ENCODE measurements around the gene PDCD6IP. TPM values are rescaled to one million over a fixed set of nuclear protein-coding genes. Genes with fewer than 3 reads are reported as not detected.
"Not testable (repeated sequence)": the region's sequence is repeated elsewhere in the genome, so short reads cannot be mapped to it uniquely, and the experiment has no call there.

Gene PDCD6IP
- polyA plus RNA-seq, 1 donor from 2014 or later = 196 TPM

DNA sequence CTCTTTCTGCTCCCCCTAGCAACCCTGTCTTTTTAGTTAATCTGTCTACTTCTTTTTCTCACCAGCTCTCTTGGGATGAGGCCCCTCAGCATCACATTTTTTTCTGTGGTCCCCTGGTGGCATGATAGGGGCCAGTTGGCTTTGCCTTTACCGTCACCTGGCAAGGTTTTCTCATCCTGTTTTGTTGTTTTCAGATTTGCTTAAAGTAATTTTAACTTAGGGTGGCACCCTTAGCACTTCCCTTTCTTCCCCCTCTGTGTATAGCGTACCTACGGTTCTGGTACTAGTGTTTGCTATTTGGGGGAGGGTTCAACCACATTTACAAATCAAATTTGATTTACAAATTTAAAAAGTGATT, 35.6 kb downstream of the PDCD6IP start:
- TF ChIP-seq POLR2AphosphoS5 (IDR thresholded peaks at IDR 0.05) (no peak), TAF1 (IDR thresholded peaks at IDR 0.05; ENCODE audit: low read depth) (no peak), EP300 (conservative IDR thresholded peaks at IDR 0.05; ENCODE audit: poor library complexity, severe bottlenecking) (no peak)
- TF ChIP-seq, protein P1, sequence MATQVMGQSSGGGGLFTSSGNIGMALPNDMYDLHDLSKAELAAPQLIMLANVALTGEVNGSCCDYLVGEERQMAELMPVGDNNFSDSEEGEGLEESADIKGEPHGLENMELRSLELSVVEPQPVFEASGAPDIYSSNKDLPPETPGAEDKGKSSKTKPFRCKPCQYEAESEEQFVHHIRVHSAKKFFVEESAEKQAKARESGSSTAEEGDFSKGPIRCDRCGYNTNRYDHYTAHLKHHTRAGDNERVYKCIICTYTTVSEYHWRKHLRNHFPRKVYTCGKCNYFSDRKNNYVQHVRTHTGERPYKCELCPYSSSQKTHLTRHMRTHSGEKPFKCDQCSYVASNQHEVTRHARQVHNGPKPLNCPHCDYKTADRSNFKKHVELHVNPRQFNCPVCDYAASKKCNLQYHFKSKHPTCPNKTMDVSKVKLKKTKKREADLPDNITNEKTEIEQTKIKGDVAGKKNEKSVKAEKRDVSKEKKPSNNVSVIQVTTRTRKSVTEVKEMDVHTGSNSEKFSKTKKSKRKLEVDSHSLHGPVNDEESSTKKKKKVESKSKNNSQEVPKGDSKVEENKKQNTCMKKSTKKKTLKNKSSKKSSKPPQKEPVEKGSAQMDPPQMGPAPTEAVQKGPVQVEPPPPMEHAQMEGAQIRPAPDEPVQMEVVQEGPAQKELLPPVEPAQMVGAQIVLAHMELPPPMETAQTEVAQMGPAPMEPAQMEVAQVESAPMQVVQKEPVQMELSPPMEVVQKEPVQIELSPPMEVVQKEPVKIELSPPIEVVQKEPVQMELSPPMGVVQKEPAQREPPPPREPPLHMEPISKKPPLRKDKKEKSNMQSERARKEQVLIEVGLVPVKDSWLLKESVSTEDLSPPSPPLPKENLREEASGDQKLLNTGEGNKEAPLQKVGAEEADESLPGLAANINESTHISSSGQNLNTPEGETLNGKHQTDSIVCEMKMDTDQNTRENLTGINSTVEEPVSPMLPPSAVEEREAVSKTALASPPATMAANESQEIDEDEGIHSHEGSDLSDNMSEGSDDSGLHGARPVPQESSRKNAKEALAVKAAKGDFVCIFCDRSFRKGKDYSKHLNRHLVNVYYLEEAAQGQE (IDR thresholded peaks at IDR 0.05; ENCODE audit: borderline replicate concordance) = no peak
- TF ChIP-seq, protein P2, sequence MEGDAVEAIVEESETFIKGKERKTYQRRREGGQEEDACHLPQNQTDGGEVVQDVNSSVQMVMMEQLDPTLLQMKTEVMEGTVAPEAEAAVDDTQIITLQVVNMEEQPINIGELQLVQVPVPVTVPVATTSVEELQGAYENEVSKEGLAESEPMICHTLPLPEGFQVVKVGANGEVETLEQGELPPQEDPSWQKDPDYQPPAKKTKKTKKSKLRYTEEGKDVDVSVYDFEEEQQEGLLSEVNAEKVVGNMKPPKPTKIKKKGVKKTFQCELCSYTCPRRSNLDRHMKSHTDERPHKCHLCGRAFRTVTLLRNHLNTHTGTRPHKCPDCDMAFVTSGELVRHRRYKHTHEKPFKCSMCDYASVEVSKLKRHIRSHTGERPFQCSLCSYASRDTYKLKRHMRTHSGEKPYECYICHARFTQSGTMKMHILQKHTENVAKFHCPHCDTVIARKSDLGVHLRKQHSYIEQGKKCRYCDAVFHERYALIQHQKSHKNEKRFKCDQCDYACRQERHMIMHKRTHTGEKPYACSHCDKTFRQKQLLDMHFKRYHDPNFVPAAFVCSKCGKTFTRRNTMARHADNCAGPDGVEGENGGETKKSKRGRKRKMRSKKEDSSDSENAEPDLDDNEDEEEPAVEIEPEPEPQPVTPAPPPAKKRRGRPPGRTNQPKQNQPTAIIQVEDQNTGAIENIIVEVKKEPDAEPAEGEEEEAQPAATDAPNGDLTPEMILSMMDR (IDR thresholded peaks at IDR 0.05; ENCODE audit: poor library complexity, severe bottlenecking) = no peak
- Histone ChIP-seq H3K36me3 (ENCODE audit: insufficient read depth, low read length) (no peaks in the 10 kb centered on the region), H3K4me2 (ENCODE audit: low read length) (no peak overlapping the region)

DNA sequence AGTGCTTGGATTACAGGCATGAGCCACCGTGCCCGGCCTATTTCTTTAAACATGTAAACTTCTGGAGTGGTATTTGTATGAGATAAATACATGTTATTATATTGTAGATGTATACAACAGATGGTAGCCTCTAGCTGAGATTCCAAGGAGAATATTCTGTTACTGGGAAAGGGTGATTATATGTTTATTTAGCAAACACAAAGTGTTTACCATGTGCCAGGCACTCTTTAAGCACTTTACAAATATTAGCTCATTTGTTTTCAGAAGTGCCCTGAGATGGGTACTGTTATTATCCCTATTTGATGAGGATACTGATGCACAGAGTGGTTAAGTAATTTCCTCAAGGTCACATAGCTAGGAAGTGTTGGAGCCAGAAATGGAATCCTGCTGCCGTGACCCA, 38.8 kb downstream of the PDCD6IP start:
- not testable (repeated sequence) for H3K27me3 ChIP-seq (ENCODE audit: insufficient read depth, low read depth, low read length); H3K9me3 ChIP-seq (ENCODE audit: low read length); H3K9me2 ChIP-seq (ENCODE audit: insufficient read depth, low read length); H3K36me3 ChIP-seq (ENCODE audit: insufficient read depth, low read length); H3K9ac ChIP-seq (ENCODE audit: low read length); H4K20me1 ChIP-seq (ENCODE audit: insufficient read depth); H3K4me3 ChIP-seq (ENCODE audit: low read length); H3K27ac ChIP-seq (ENCODE audit: low read length); H2AFZ ChIP-seq (ENCODE audit: low read depth, low read length); H3K79me2 ChIP-seq (replicated peaks; ENCODE audit: insufficient read depth, low read length); H3K4me2 ChIP-seq (ENCODE audit: low read length); H3F3A ChIP-seq (ENCODE audit: insufficient read depth, low read length, poor library complexity, severe bottlenecking)

More for the DNA sequence above, 35.6 kb downstream of the PDCD6IP start:
- no peak overlapping the region for H2AFZ ChIP-seq (ENCODE audit: low read depth, low read length)
- H3K27me3 ChIP-seq (ENCODE audit: insufficient read depth, low read depth, low read length) = no peaks in the 10 kb centered on the region
- H3K9ac ChIP-seq (ENCODE audit: low read length) = no peak overlapping the region
- H3K79me2 ChIP-seq (replicated peaks; ENCODE audit: insufficient read depth, low read length) = no peaks in the 10 kb centered on the region
- H3K4me3 ChIP-seq (ENCODE audit: low read length) = no peak overlapping the region
- no peaks in the 10 kb centered on the region for H4K20me1 ChIP-seq (ENCODE audit: insufficient read depth)
- H3F3A ChIP-seq (ENCODE audit: insufficient read depth, low read length, poor library complexity, severe bottlenecking) = no peaks in the 10 kb centered on the region
- no peaks in the 10 kb centered on the region for H3K9me3 ChIP-seq (ENCODE audit: low read length)
- H3K27ac ChIP-seq (ENCODE audit: low read length) = no peak overlapping the region
- H3K9me2 ChIP-seq (ENCODE audit: insufficient read depth, low read length) = no peaks in the 10 kb centered on the region

DNA sequence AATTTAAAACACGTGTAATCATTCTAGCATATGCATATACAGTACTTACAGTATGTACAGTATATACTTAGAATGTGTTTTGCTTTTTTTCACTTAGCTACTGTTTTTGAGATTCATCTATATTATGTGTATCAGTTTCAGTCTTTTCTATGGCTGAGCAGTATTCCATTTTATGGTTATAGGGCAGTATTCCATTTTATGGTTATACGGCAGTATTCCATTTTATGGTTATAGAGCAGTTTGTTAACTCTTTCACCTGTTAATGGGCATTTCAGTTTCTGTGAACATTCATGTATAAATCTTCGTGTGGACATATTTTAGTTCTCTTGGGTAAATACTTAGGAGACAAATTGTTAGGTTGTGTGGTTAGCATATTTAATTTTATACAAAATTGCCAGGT, 40.9 kb downstream of the PDCD6IP start:
- no peak overlapping the region for H2AFZ ChIP-seq (ENCODE audit: low read depth, low read length)
- H3F3A ChIP-seq (ENCODE audit: insufficient read depth, low read length, poor library complexity, severe bottlenecking) = no peaks in the 10 kb centered on the region
- no peaks in the 10 kb centered on the region for H4K20me1 ChIP-seq (ENCODE audit: insufficient read depth)
- H3K9ac ChIP-seq (ENCODE audit: low read length) = no peak overlapping the region
- no peak overlapping the region for H3K27ac ChIP-seq (ENCODE audit: low read length)
- no peaks in the 10 kb centered on the region for H3K9me2 ChIP-seq (ENCODE audit: insufficient read depth, low read length)
- no peaks in the 10 kb centered on the region for H3K27me3 ChIP-seq (ENCODE audit: insufficient read depth, low read depth, low read length)
- H3K79me2 ChIP-seq (replicated peaks; ENCODE audit: insufficient read depth, low read length) = no peaks in the 10 kb centered on the region
- H3K4me2 ChIP-seq (ENCODE audit: low read length) = no peak overlapping the region
- TF ChIP-seq, protein P1 (IDR thresholded peaks at IDR 0.05; ENCODE audit: borderline replicate concordance) = no peak
- TF ChIP-seq RAD21 (conservative IDR thresholded peaks at IDR 0.05) (no peak), POLR2AphosphoS5 (IDR thresholded peaks at IDR 0.05) (no peak), EZH2 (IDR thresholded peaks at IDR 0.05; ENCODE audit: borderline replicate concordance, insufficient read depth, low read length, poor library complexity, severe bottlenecking) (no peak), SMC3 (conservative IDR thresholded peaks at IDR 0.05; ENCODE audit: poor library complexity) (no peak), EP300 (conservative IDR thresholded peaks at IDR 0.05; ENCODE audit: poor library complexity, severe bottlenecking) (no peak), MXI1 (conservative IDR thresholded peaks at IDR 0.05; ENCODE audit: poor library complexity, severe bottlenecking) (no peak), TAF1 (IDR thresholded peaks at IDR 0.05; ENCODE audit: low read depth) (no peak)
- TF ChIP-seq, protein P2 (IDR thresholded peaks at IDR 0.05; ENCODE audit: poor library complexity, severe bottlenecking) = no peak
- H3K36me3 ChIP-seq (ENCODE audit: insufficient read depth, low read length) = no peaks in the 10 kb centered on the region
- no peak overlapping the region for H3K4me3 ChIP-seq (ENCODE audit: low read length)
- H3K9me3 ChIP-seq (ENCODE audit: low read length) = no peaks in the 10 kb centered on the region
